HCT116 (cell line): ENCODE measurements around the gene TK2. TPM values are rescaled to one million over a fixed set of nuclear protein-coding genes. Genes with fewer than 3 reads are reported as not detected.

Experiments used
- ATAC-seq: fragments of 200-7000 bp; cut with Tn5 transposase; 2 replicates; pipeline ENCODE4 v1.9.1; 2020; ENCODE audit warnings: mild to moderate bottlenecking, moderate library complexity
- BruUV-seq: library from RNA; stranded (reverse); fragments of 400-500 nt; replicated peaks from 2 replicates; lab custom pipeline; 2021; lab: Mats Ljungman, UMichigan
- CTCF ChIA-PET: fragments of 300-600 bp; sonication (Branson Sonifier 250); formaldehyde crosslinking; loops from one replicate; lab custom pipeline; 2021; ENCODE audit warnings: antibody characterized with exemption; lab: Charles Lee
- POLR2A ChIA-PET: fragments of 300-600, 350-600 bp; sonication (Branson Sonifier 250); formaldehyde crosslinking; loops from one replicate; lab custom pipeline; 2021; ENCODE audit warnings: antibody characterized with exemption; lab: Charles Lee
- RAD21 ChIA-PET, 2 experiments: fragments of 300-600 bp; sonication (Branson Sonifier 250); formaldehyde crosslinking; loops; one replicate each; lab custom pipeline; 2023; ENCODE audit warnings: low total read pairs in 2 of 2; ENCODE audit not compliant: uncharacterized antibody in 2 of 2, unreplicated experiment in 2 of 2, low non-redundant PET in 1 of 2; lab: Charles Lee
- DNase-seq: peaks from one replicate; pipeline ENCODE4 v3.0.0-alpha.2; 2010; ENCODE audit warnings: low read depth, low spot score
- H2AFZ ChIP-seq: fragments of 200-600 bp; shearing (Covaris generic), sonication (generic); 2 replicates; pipeline ENCODE4 v1.6.1; 2017; ENCODE audit warnings: low read depth, mixed run types, mixed read lengths, antibody characterized with exemption, low read length; ENCODE audit not compliant: poor library complexity, severe bottlenecking
- H3K27ac ChIP-seq: 2 replicates; pipeline ENCODE4 v1.5.1; 2012; ENCODE audit warnings: low read depth, low read length
- H3K27me3 ChIP-seq: fragments of 200-600 bp; sonication (generic); 2 replicates; pipeline ENCODE4 v1.6.1; 2016; ENCODE audit warnings: mixed run types, low read length, mixed read lengths; ENCODE audit not compliant: insufficient read depth
- H3K36me3 ChIP-seq, 2 experiments: fragments of 200-500 bp in 1 of 2; fragments of 200-600 bp in 1 of 2; sonication (Bioruptor generic) in 1 of 2; sonication (generic) in 1 of 2; 2 replicates each; pipeline versions ENCODE4 v1.5.1 to v1.6.1; 2014 to 2016; ENCODE audit warnings: low read length in 2 of 2, inconsistent platforms in 1 of 2, mixed read lengths in 1 of 2, mixed run types in 1 of 2; ENCODE audit not compliant: insufficient read depth in 2 of 2, control insufficient read depth in 1 of 2
- H3K4me1 ChIP-seq, 2 experiments: fragments of 200-600 bp in 1 of 2; sonication (generic) in 1 of 2; 2 replicates each; pipeline versions ENCODE4 v1.5.1 to v1.6.1; 2012 to 2017; ENCODE audit warnings: low read length in 2 of 2, inconsistent platforms in 1 of 2, mild to moderate bottlenecking in 1 of 2, mixed read lengths in 1 of 2, mixed run types in 1 of 2, moderate library complexity in 1 of 2; ENCODE audit not compliant: insufficient read depth in 2 of 2, control insufficient read depth in 1 of 2
- H3K4me2 ChIP-seq: fragments of 200-600 bp; sonication (generic); 2 replicates; pipeline ENCODE4 v1.6.1; 2017; ENCODE audit warnings: mixed run types, low read length, mixed read lengths
- H3K4me3 ChIP-seq, 2 experiments: fragments of 200-600 bp in 1 of 2; sonication (generic) in 1 of 2; replicated peaks in 1 of 2; 2 replicates each; pipeline ENCODE4 v1.5.1; 2011 to 2016; ENCODE audit warnings: low read length in 2 of 2, control low read depth in 1 of 2, low read depth in 1 of 2, mild to moderate bottlenecking in 1 of 2, mixed read lengths in 1 of 2, mixed run types in 1 of 2
- H3K79me2 ChIP-seq: fragments of 200-600 bp; sonication (generic); 2 replicates; pipeline ENCODE4 v1.6.1; 2017; ENCODE audit warnings: mild to moderate bottlenecking, mixed run types, low read length, moderate library complexity, mixed read lengths; ENCODE audit not compliant: insufficient read depth
- H3K9ac ChIP-seq: fragments of 200-600 bp; sonication (generic); 2 replicates; pipeline ENCODE4 v1.6.1; 2016; ENCODE audit warnings: low read length, mixed read lengths
- H3K9me2 ChIP-seq: fragments of 200-600 bp; sonication (generic), shearing (Covaris generic); 2 replicates; pipeline ENCODE4 v1.6.1; 2017; ENCODE audit warnings: mixed run types, mild to moderate bottlenecking, moderate library complexity; ENCODE audit not compliant: insufficient read depth
- H3K9me3 ChIP-seq, 2 experiments: fragments of 200-500 bp in 1 of 2; fragments of 200-600 bp in 1 of 2; sonication (Bioruptor generic) in 1 of 2; sonication (generic) in 1 of 2; 2 replicates each; pipeline ENCODE4 v1.6.1; 2014 to 2017; ENCODE audit warnings: low read length in 2 of 2, mixed read lengths in 2 of 2, inconsistent platforms in 1 of 2, low read depth in 1 of 2, mild to moderate bottlenecking in 1 of 2, mixed run types in 1 of 2, moderate library complexity in 1 of 2; ENCODE audit not compliant: control insufficient read depth in 1 of 2, insufficient read depth in 1 of 2
- H4K20me1 ChIP-seq: fragments of 200-600 bp; sonication (generic), shearing (Covaris generic); 2 replicates; pipeline ENCODE4 v1.6.1; 2017; ENCODE audit warnings: mixed run types, mild to moderate bottlenecking, moderate library complexity; ENCODE audit not compliant: insufficient read depth
- CTCF ChIP-seq, 3 experiments: fragments of 200-600 bp in 1 of 3; sonication (generic) in 1 of 3; IDR thresholded peaks in 2 of 3; conservative IDR thresholded peaks in 1 of 3; 2 replicates each; pipeline ENCODE4 v1.5.1; 2012 to 2017; ENCODE audit warnings: low read depth in 2 of 3, low read length in 2 of 3, antibody characterized with exemption in 1 of 3, borderline replicate concordance in 1 of 3, control low read depth in 1 of 3, mild to moderate bottlenecking in 1 of 3, mixed read lengths in 1 of 3, mixed run types in 1 of 3, moderate library complexity in 1 of 3; ENCODE audit not compliant: insufficient read depth in 1 of 3
- EGR1 ChIP-seq: IDR thresholded peaks from 2 replicates; pipeline ENCODE4 v1.6.1; 2012; ENCODE audit warnings: low read depth
- EZH2 ChIP-seq: fragments of 200-600 bp; sonication (generic); IDR thresholded peaks from 2 replicates; pipeline ENCODE4 v1.6.1; 2017; ENCODE audit warnings: antibody characterized with exemption, mixed run types
- YY1 ChIP-seq: IDR thresholded peaks from 2 replicates; pipeline ENCODE4 v1.6.1; 2011; ENCODE audit warnings: low read length, low read depth, moderate library complexity, mild to moderate bottlenecking; ENCODE audit not compliant: insufficient replicate concordance; ENCODE audit errors: extremely low read depth
- ZFX ChIP-seq: fragments of 450-650 bp; IDR thresholded peaks from 2 replicates; pipeline ENCODE4 v1.6.1; 2017
- intact Hi-C: fragments of 100-400 bp; cut with micrococcal nuclease; formaldehyde crosslinking; loops from 2 replicates; pipeline ENCODE4 v1.10.0; 2022
- total RNA-seq: library from RNA; stranded (reverse); gene quantifications from one replicate; pipeline ENCODE4 v1.2.1, GENCODE V29; 2021; ENCODE audit not compliant: unreplicated experiment

Gene TK2
- total RNA-seq, 1 experiment from 2014 or later: 15.4 TPM

- ATAC-seq (no peak), DNase-seq (no peak)
- H3K4me1 ChIP-seq: no peaks in the 10 kb centered on the region
- H3K9me3 ChIP-seq: no peaks in the 10 kb centered on the region
- intact Hi-C loops: no loop called here
- no TSS peak for BruUV-seq
- no peaks in the 10 kb centered on the region for H3K9me2 ChIP-seq
- H3K79me2 ChIP-seq: no peaks in the 10 kb centered on the region
- POLR2A ChIA-PET: no interaction called here
- no peak overlapping the region for H3K4me2 ChIP-seq
- H3K27me3 ChIP-seq: no peaks in the 10 kb centered on the region
- no peak overlapping the region for H3K4me3 ChIP-seq
- RAD21 ChIA-PET: no interaction called here
- no peak overlapping the region for H3K27ac ChIP-seq
- H4K20me1 ChIP-seq: no peaks in the 10 kb centered on the region
- H3K36me3 ChIP-seq: no peaks in the 10 kb centered on the region
- CTCF ChIA-PET: interaction anchor here (0.7 kb wide), 1 partner anchor 188 kb away, joined by 3 read pairs; no protein-coding TSS in a partner anchor
- no peak overlapping the region for H2AFZ ChIP-seq
- no peak overlapping the region for H3K9ac ChIP-seq
- TF ChIP-seq EZH2: no peak
- no peak for TF ChIP-seq ZFX
- no peak for TF ChIP-seq CTCF (IDR thresholded peaks at IDR 0.05 in 2 of 3, conservative IDR thresholded peaks at IDR 0.05 in 1 of 3; ENCODE audit: borderline replicate concordance in 1 of 3, insufficient read depth in 1 of 3, low read depth in 2 of 3, low read length in 2 of 3)
These were observed 44.8 kb upstream of the TK2 start for GRCh38 chr16:66594739-66595138.

GRCh38 chr16:66592814-66593213 lies 42.9 kb upstream of the TK2 start:
- H3K9ac ChIP-seq: no peak overlapping the region
- no peaks in the 10 kb centered on the region for H3K36me3 ChIP-seq
- H3K9me2 ChIP-seq: no peaks in the 10 kb centered on the region
- no peaks in the 10 kb centered on the region for H3K9me3 ChIP-seq
- no peaks in the 10 kb centered on the region for H4K20me1 ChIP-seq
- no peak for ATAC-seq
- H3K79me2 ChIP-seq: no peaks in the 10 kb centered on the region
- CTCF ChIA-PET: no interaction called here
- H3K4me1 ChIP-seq: no peaks in the 10 kb centered on the region
- RAD21 ChIA-PET: no interaction called here
- no peak for DNase-seq
- BruUV-seq: no TSS peak
- no peak overlapping the region for H3K4me2 ChIP-seq
- H2AFZ ChIP-seq: no peak overlapping the region
- no peak overlapping the region for H3K27ac ChIP-seq
- H3K27me3 ChIP-seq: no peaks in the 10 kb centered on the region
- TF ChIP-seq YY1 (no peak), EGR1 (no peak)
- H3K4me3 ChIP-seq: no peak overlapping the region
- POLR2A ChIA-PET: no interaction called here
- intact Hi-C loops: no loop called here
